Ishikawa (cell line): Measurements from ENCODE around the gene DENND2C.

Experiments used
- CEBPB ChIP-seq: IDR thresholded peaks from 2 replicates; pipeline ENCODE4 v1.6.1; 2012
- CREB1 ChIP-seq: IDR thresholded peaks from 2 replicates; pipeline ENCODE4 v1.6.1; 2012; ENCODE audit warnings: low read depth
- EGR1 ChIP-seq: IDR thresholded peaks from 2 replicates; pipeline ENCODE4 v1.6.1; 2012
- EP300 ChIP-seq: IDR thresholded peaks from 2 replicates; pipeline ENCODE4 v1.6.1; 2012; ENCODE audit warnings: borderline replicate concordance
- FOXM1 ChIP-seq: IDR thresholded peaks from 2 replicates; pipeline ENCODE4 v1.6.1; 2012; ENCODE audit warnings: low read depth, borderline replicate concordance
- NFIC ChIP-seq: IDR thresholded peaks from 2 replicates; pipeline ENCODE4 v1.6.1; 2012
- RAD21 ChIP-seq: IDR thresholded peaks from 2 replicates; pipeline ENCODE4 v1.6.1; 2012; ENCODE audit warnings: low read depth
- TAF1 ChIP-seq: IDR thresholded peaks from 2 replicates; pipeline ENCODE4 v1.6.1; 2012; ENCODE audit warnings: low read depth, mild to moderate bottlenecking
- TCF12 ChIP-seq: IDR thresholded peaks from 2 replicates; pipeline ENCODE4 v1.6.1; 2012; ENCODE audit warnings: low read depth
- TEAD4 ChIP-seq: IDR thresholded peaks from 2 replicates; pipeline ENCODE4 v1.6.1; 2012
- YY1 ChIP-seq: IDR thresholded peaks from 2 replicates; pipeline ENCODE4 v1.6.1; 2012; ENCODE audit warnings: low read depth
- ZBTB7A ChIP-seq: IDR thresholded peaks from 2 replicates; pipeline ENCODE4 v1.6.1; 2012; ENCODE audit warnings: low read depth
- TF ChIP-seq, protein P1 (sequence below): IDR thresholded peaks from 2 replicates; pipeline ENCODE4 v1.6.1; 2012; ENCODE audit warnings: low read depth, mild to moderate bottlenecking
- TF ChIP-seq, protein P2 (sequence below): IDR thresholded peaks from 2 replicates; pipeline ENCODE4 v1.6.1; 2012
- TF ChIP-seq, protein P3 (sequence below): IDR thresholded peaks from 2 replicates; pipeline ENCODE4 v1.6.1; 2012

DENND2C gene

DNA sequence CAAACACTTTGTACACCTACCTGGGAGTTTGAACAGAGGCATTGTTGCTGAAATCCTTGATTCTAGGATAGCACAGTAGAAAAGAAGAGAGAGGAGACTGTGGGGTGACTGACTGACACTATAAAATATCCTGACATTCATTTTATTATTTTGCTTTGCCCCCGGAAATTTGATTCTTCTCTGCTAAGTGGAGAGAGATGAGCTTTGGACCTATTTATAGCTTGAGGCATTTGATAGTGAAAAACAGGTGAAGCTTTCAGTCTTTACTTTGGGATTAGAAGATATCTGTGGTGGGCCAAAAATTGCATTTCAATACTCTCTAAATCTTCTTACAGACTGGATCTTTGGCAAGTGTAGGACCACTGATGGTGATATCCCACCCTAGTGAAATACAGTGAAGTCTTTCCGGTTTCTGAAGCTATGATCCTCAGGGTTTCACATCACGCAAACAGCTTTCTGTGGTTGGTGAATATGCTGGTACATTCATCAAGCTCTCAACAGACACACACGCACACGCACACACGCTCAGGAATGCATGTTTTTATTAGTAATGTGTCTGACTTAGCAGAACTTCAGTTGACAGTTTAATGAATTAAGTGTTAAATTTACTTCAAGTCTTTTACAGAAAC, 25.7 kb upstream of the DENND2C start, which contains the start of gene AMPD1:
Gene AMPD1 (minus strand): TSS at position 117 of the 629 bp plus-strand sequence. CDS start 75 bp downstream, at position 42.
- TF ChIP-seq YY1, result no peak
- TF ChIP-seq, protein P1, sequence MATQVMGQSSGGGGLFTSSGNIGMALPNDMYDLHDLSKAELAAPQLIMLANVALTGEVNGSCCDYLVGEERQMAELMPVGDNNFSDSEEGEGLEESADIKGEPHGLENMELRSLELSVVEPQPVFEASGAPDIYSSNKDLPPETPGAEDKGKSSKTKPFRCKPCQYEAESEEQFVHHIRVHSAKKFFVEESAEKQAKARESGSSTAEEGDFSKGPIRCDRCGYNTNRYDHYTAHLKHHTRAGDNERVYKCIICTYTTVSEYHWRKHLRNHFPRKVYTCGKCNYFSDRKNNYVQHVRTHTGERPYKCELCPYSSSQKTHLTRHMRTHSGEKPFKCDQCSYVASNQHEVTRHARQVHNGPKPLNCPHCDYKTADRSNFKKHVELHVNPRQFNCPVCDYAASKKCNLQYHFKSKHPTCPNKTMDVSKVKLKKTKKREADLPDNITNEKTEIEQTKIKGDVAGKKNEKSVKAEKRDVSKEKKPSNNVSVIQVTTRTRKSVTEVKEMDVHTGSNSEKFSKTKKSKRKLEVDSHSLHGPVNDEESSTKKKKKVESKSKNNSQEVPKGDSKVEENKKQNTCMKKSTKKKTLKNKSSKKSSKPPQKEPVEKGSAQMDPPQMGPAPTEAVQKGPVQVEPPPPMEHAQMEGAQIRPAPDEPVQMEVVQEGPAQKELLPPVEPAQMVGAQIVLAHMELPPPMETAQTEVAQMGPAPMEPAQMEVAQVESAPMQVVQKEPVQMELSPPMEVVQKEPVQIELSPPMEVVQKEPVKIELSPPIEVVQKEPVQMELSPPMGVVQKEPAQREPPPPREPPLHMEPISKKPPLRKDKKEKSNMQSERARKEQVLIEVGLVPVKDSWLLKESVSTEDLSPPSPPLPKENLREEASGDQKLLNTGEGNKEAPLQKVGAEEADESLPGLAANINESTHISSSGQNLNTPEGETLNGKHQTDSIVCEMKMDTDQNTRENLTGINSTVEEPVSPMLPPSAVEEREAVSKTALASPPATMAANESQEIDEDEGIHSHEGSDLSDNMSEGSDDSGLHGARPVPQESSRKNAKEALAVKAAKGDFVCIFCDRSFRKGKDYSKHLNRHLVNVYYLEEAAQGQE, result no peak
- TF ChIP-seq CEBPB, result no peak
- TF ChIP-seq ZBTB7A, result no peak
- no peak for TF ChIP-seq EGR1
- TF ChIP-seq FOXM1, result no peak
- no peak for TF ChIP-seq RAD21
- TF ChIP-seq, protein P2, sequence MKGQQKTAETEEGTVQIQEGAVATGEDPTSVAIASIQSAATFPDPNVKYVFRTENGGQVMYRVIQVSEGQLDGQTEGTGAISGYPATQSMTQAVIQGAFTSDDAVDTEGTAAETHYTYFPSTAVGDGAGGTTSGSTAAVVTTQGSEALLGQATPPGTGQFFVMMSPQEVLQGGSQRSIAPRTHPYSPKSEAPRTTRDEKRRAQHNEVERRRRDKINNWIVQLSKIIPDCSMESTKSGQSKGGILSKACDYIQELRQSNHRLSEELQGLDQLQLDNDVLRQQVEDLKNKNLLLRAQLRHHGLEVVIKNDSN, result no peak
- no peak for TF ChIP-seq CREB1
- TF ChIP-seq TAF1, result no peak
- no peak for TF ChIP-seq TEAD4
- no peak for TF ChIP-seq EP300
- TF ChIP-seq NFIC, result no peak
- no peak for TF ChIP-seq TCF12
- TF ChIP-seq, protein P3, sequence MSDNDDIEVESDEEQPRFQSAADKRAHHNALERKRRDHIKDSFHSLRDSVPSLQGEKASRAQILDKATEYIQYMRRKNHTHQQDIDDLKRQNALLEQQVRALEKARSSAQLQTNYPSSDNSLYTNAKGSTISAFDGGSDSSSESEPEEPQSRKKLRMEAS, result no peak

DNA sequence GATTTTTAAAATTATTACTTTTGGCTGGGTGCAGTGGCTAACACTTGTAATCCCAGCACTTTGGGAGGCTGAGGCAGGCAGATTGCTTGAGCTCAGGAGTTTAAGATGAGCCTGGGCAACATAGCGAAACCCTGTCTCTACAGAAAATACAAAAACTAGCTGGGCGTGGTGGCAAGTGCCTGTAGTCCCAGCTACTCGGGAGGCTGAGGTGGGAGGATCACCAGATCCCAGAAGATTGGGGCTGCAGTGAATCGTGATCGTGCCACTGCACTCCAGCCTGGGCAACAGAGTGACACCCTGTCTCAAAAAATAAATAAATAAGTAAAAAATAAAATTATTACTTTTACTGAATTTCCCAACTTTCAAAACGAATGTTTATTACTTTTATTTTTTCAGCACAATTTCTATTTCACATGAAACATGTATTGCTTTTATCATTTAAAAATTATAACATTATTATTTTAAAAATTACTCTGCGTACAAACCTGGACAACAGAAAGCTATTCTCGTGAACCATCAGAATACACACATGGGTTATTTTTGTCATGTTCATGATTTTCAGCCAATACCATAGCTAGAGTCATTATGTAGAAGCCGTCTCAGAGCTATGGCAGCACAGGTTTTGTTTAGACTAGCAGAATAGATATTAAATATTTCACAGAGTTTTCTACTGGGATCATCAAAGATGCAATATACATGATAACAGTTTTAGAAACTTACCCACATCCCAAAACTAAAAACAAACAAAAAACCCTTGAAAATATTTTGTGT, 24.9 kb upstream of the DENND2C start:
- TF ChIP-seq EGR1 (no peak), EP300 (no peak), CEBPB (no peak)

DNA sequence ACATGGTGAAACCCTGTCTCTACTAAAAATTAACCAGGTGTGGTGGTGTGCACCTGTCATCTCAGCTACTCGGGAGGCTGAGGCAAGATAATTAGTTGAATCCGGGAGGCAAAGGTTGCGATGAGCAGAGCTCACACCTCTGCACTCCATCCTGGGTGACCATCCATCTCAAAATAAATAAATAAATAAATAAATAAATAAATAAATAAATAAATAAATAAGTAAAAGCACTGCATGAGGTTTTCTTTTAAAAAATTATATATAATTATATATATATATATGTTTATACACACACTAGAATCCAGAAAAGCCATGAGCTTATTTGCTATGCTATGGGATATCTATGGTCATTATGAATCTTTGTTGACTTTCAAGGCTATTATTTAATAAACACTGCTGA, 23.1 kb upstream of the DENND2C start:
- TF ChIP-seq TAF1 (no peak), CEBPB (no peak), CREB1 (no peak), NFIC (no peak), ZBTB7A (no peak), RAD21 (no peak), EP300 (no peak), FOXM1 (no peak), YY1 (no peak), TEAD4 (no peak), EGR1 (no peak), TCF12 (no peak)
- TF ChIP-seq, protein P3, result no peak
- TF ChIP-seq, protein P2, result no peak
- TF ChIP-seq, protein P1, result no peak

DNA sequence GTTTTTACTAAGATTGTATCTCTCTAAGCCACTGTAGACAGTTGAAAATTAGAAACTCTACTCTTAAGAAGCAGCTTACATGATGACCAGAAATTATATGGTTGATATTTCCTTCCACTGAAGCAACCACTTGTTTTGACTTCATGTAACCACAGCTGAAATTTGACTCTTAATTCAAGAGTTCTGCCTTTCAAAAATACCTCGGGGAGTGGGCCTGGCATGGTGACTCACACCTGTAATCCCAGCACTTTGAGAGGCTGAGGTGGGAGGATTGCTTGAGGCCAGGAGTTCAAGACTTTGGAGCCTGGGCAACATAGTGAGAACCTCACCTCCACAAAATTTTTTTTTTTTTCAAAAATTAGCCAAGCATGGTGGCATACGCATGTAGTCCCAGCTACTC, 21.2 kb upstream of the DENND2C start:
- TF ChIP-seq EGR1, result no peak
- no peak for TF ChIP-seq TCF12
- TF ChIP-seq, protein P2, result no peak
- TF ChIP-seq CEBPB, result no peak
- no peak for TF ChIP-seq RAD21
- no peak for TF ChIP-seq EP300
- TF ChIP-seq ZBTB7A, result no peak
- no peak for TF ChIP-seq CREB1
- TF ChIP-seq, protein P1, result no peak
- no peak for TF ChIP-seq TEAD4
